ENCODE measurements around the gene ASTN2.
"Not testable (repeated sequence)": the region's sequence is repeated elsewhere in the genome, so short reads cannot be mapped to it uniquely, and the experiment has no call there.

ASTN2 gene

GRCh38 chr9:116695438-116695837 lies 719.4 kb downstream of the ASTN2 start:
- no peak overlapping the region for H3K27ac ChIP-seq
- no peak for TF ChIP-seq CTCF (conservative IDR thresholded peaks at IDR 0.05)

- TF ChIP-seq CTCF (conservative IDR thresholded peaks at IDR 0.05): no peak
Measured at GRCh38 chr9:116694785-116695291, 720.0 kb downstream of the ASTN2 start.

GRCh38 chr9:116693233-116693731 lies 721.6 kb downstream of the ASTN2 start:
- no peak for TF ChIP-seq CTCF (conservative IDR thresholded peaks at IDR 0.05)
- peak overlapping the region; percentile 28 for H3K27ac ChIP-seq

More at GRCh38 chr9:116694785-116695291, 720.0 kb downstream of the ASTN2 start:
- H3K27ac ChIP-seq: no peak overlapping the region

GRCh38 chr9:116692616-116693015 lies 722.2 kb downstream of the ASTN2 start:
- H3K27ac ChIP-seq: peak overlapping the region; percentile 28
- TF ChIP-seq CTCF (conservative IDR thresholded peaks at IDR 0.05): no peak

GRCh38 chr9:116691607-116692006 lies 723.2 kb downstream of the ASTN2 start:
- no peak overlapping the region for H3K27ac ChIP-seq
- TF ChIP-seq CTCF (conservative IDR thresholded peaks at IDR 0.05): no peak

- H3K27ac ChIP-seq: not testable (repeated sequence)
Measured at GRCh38 chr9:116690805-116691204, 724.1 kb downstream of the ASTN2 start.

GRCh38 chr9:116689486-116690032 lies 725.3 kb downstream of the ASTN2 start:
- no peak for TF ChIP-seq CTCF (conservative IDR thresholded peaks at IDR 0.05)
- no peak overlapping the region for H3K27ac ChIP-seq

- no peak overlapping the region for H3K27ac ChIP-seq
- no peak for TF ChIP-seq CTCF (conservative IDR thresholded peaks at IDR 0.05)
Measured at GRCh38 chr9:116688806-116689485, 725.9 kb downstream of the ASTN2 start.

Measured in VCaP (cell line).